Activated T-cell treated with anti-CD3 and anti-CD28 coated beads, Interleukin-2, amount 50 U/mL, for 24 hours (primary cell): ENCODE measurements around the gene KRT39.
"Not testable (repeated sequence)": the region's sequence is repeated elsewhere in the genome, so short reads cannot be mapped to it uniquely, and the experiment has no call there.

Source experiments
- DNase-seq: peaks from one replicate; pipeline ENCODE4 v3.0.0-alpha.2; 2020
- H3K27ac Mint-ChIP-seq: 2 replicates; pipeline ENCODE4 v1.8.0; 2020; ENCODE audit warnings: mild to moderate bottlenecking, mixed read lengths
- H3K27me3 Mint-ChIP-seq: 2 replicates; pipeline ENCODE4 v1.8.0; 2020; ENCODE audit warnings: mixed read lengths
- H3K36me3 Mint-ChIP-seq: 2 replicates; pipeline ENCODE4 v1.8.0; 2020; ENCODE audit warnings: low read depth, mixed read lengths
- H3K4me1 Mint-ChIP-seq: 2 replicates; pipeline ENCODE4 v1.8.0; 2020; ENCODE audit warnings: low read depth, mixed read lengths
- H3K4me3 Mint-ChIP-seq: 2 replicates; pipeline ENCODE4 v1.8.0; 2020; ENCODE audit warnings: mild to moderate bottlenecking, moderate library complexity, mixed read lengths
- H3K9me3 Mint-ChIP-seq: 2 replicates; pipeline ENCODE4 v1.8.0; 2020; ENCODE audit warnings: mixed read lengths

KRT39 gene

GRCh38 chr17:40942553-40942952 is 24.2 kb downstream of the KRT39 start:
- peaks cover 40% of the 10 kb centered on the region for H3K27me3 Mint-ChIP-seq
- H3K36me3 Mint-ChIP-seq = no peaks in the 10 kb centered on the region
- H3K4me1 Mint-ChIP-seq = no peaks in the 10 kb centered on the region
- H3K27ac Mint-ChIP-seq = no peak overlapping the region
- DNase-seq = no peak
- H3K4me3 Mint-ChIP-seq = no peak overlapping the region
- no peaks in the 10 kb centered on the region for H3K9me3 Mint-ChIP-seq

- no peak overlapping the region for H3K27ac Mint-ChIP-seq
- DNase-seq = no peak
- H3K9me3 Mint-ChIP-seq = no peaks in the 10 kb centered on the region
- peaks cover 3% of the 10 kb centered on the region for H3K4me1 Mint-ChIP-seq
- H3K4me3 Mint-ChIP-seq = no peak overlapping the region
- H3K27me3 Mint-ChIP-seq = peaks cover 36% of the 10 kb centered on the region
- H3K36me3 Mint-ChIP-seq = no peaks in the 10 kb centered on the region
Measured at GRCh38 chr17:40940266-40940665, 26.5 kb downstream of the KRT39 start.

GRCh38 chr17:40938981-40939380 is 27.8 kb downstream of the KRT39 start:
- no peak for DNase-seq
- peaks cover 3% of the 10 kb centered on the region for H3K4me1 Mint-ChIP-seq
- no peaks in the 10 kb centered on the region for H3K36me3 Mint-ChIP-seq

GRCh38 chr17:40937384-40937819 is 29.3 kb downstream of the KRT39 start, which contains the start of gene KRT23:
TSS of gene KRT23 (minus strand) at chr17:40937646. CDS start at chr17:40936603, 1,043 bp downstream.
- H3K27ac Mint-ChIP-seq = no peak within 1 kb of the TSS
- H3K4me3 Mint-ChIP-seq = no peak within 1 kb of the TSS
- peaks cover 3% of the 10 kb centered on the region for H3K4me1 Mint-ChIP-seq

More at GRCh38 chr17:40938981-40939380, 27.8 kb downstream of the KRT39 start:
- Mint-ChIP-seq H3K27me3 (peaks cover 31% of the 10 kb centered on the region), H3K27ac (no peak overlapping the region), H3K9me3 (no peaks in the 10 kb centered on the region), H3K4me3 (no peak overlapping the region)

GRCh38 chr17:40936976-40937375 is 29.8 kb downstream of the KRT39 start:
- no peak overlapping the region for H3K27ac Mint-ChIP-seq
- no peaks in the 10 kb centered on the region for H3K9me3 Mint-ChIP-seq
- H3K27me3 Mint-ChIP-seq = peaks cover 40% of the 10 kb centered on the region
- H3K36me3 Mint-ChIP-seq = no peaks in the 10 kb centered on the region
- H3K4me3 Mint-ChIP-seq = no peak overlapping the region
- H3K4me1 Mint-ChIP-seq = peaks cover 3% of the 10 kb centered on the region
- no peak for DNase-seq

More at GRCh38 chr17:40937384-40937819, 29.3 kb downstream of the KRT39 start, which contains the start of gene KRT23:
- no peaks in the 10 kb centered on the region for H3K36me3 Mint-ChIP-seq
- DNase-seq = no peak
- H3K27me3 Mint-ChIP-seq = peaks cover 38% of the 10 kb centered on the region
- no peaks in the 10 kb centered on the region for H3K9me3 Mint-ChIP-seq

- no peaks in the 10 kb centered on the region for H3K9me3 Mint-ChIP-seq
- H3K27ac Mint-ChIP-seq = no peak overlapping the region
- DNase-seq = no peak
Measured at GRCh38 chr17:40936437-40936971, 30.2 kb downstream of the KRT39 start.

GRCh38 chr17:40935624-40936023 is 31.1 kb downstream of the KRT39 start:
- Mint-ChIP-seq H3K9me3 (no peaks in the 10 kb centered on the region), H3K27ac (no peak overlapping the region), H3K27me3 (peaks cover 40% of the 10 kb centered on the region), H3K4me3 (no peak overlapping the region), H3K36me3 (no peaks in the 10 kb centered on the region), H3K4me1 (peaks cover 3% of the 10 kb centered on the region)
- DNase-seq = no peak

More at GRCh38 chr17:40936437-40936971, 30.2 kb downstream of the KRT39 start:
- H3K4me1 Mint-ChIP-seq = peaks cover 3% of the 10 kb centered on the region
- H3K27me3 Mint-ChIP-seq = peaks cover 40% of the 10 kb centered on the region
- H3K4me3 Mint-ChIP-seq = no peak overlapping the region
- no peaks in the 10 kb centered on the region for H3K36me3 Mint-ChIP-seq

- Mint-ChIP-seq H3K27me3 (peaks cover 48% of the 10 kb centered on the region), H3K4me1 (peaks cover 3% of the 10 kb centered on the region), H3K27ac (no peak overlapping the region), H3K36me3 (no peaks in the 10 kb centered on the region), H3K9me3 (no peaks in the 10 kb centered on the region), H3K4me3 (no peak overlapping the region)
- no peak for DNase-seq
Measured at GRCh38 chr17:40932608-40933007, 34.1 kb downstream of the KRT39 start.

GRCh38 chr17:40931311-40931710 is 35.4 kb downstream of the KRT39 start:
- Mint-ChIP-seq H3K9me3 (no peaks in the 10 kb centered on the region), H3K27ac (no peak overlapping the region), H3K4me3 (no peak overlapping the region), H3K4me1 (no peaks in the 10 kb centered on the region), H3K36me3 (no peaks in the 10 kb centered on the region), H3K27me3 (peaks cover 54% of the 10 kb centered on the region)
- DNase-seq = no peak

- Mint-ChIP-seq H3K36me3 (no peaks in the 10 kb centered on the region), H3K4me1 (peaks cover 1% of the 10 kb centered on the region), H3K9me3 (no peaks in the 10 kb centered on the region), H3K4me3 (no peak overlapping the region), H3K27ac (no peak overlapping the region), H3K27me3 (peaks cover 33% of the 10 kb centered on the region)
- no peak for DNase-seq
Measured at GRCh38 chr17:40926341-40926740, 40.4 kb downstream of the KRT39 start.

- no peaks in the 10 kb centered on the region for H3K36me3 Mint-ChIP-seq
- H3K4me1 Mint-ChIP-seq = peaks cover 7% of the 10 kb centered on the region
- no peak for DNase-seq
- peaks cover 22% of the 10 kb centered on the region for H3K27me3 Mint-ChIP-seq
- H3K9me3 Mint-ChIP-seq = no peaks in the 10 kb centered on the region
- no peak overlapping the region for H3K4me3 Mint-ChIP-seq
- H3K27ac Mint-ChIP-seq = no peak overlapping the region
Measured at GRCh38 chr17:40922239-40922638, 44.5 kb downstream of the KRT39 start.

GRCh38 chr17:40921026-40921425 is 45.7 kb downstream of the KRT39 start:
- Mint-ChIP-seq H3K4me1 (peaks cover 7% of the 10 kb centered on the region), H3K9me3 (no peaks in the 10 kb centered on the region), H3K36me3 (no peaks in the 10 kb centered on the region), H3K27ac (no peak overlapping the region), H3K4me3 (no peak overlapping the region), H3K27me3 (peaks cover 9% of the 10 kb centered on the region)
- DNase-seq = no peak

GRCh38 chr17:40917116-40917515 is 49.6 kb downstream of the KRT39 start:
- not testable (repeated sequence) for H3K27ac Mint-ChIP-seq, DNase-seq, H3K4me3 Mint-ChIP-seq, H3K36me3 Mint-ChIP-seq, H3K27me3 Mint-ChIP-seq, H3K9me3 Mint-ChIP-seq
- peaks cover 11% of the 10 kb centered on the region for H3K4me1 Mint-ChIP-seq

GRCh38 chr17:40916366-40916765 is 50.4 kb downstream of the KRT39 start:
- Mint-ChIP-seq H3K9me3 (no peaks in the 10 kb centered on the region), H3K36me3 (no peaks in the 10 kb centered on the region), H3K4me3 (no peak overlapping the region), H3K27ac (no peak overlapping the region), H3K27me3 (peaks cover 8% of the 10 kb centered on the region), H3K4me1 (peaks cover 10% of the 10 kb centered on the region)
- DNase-seq = no peak

GRCh38 chr17:40915721-40916256 is 51.0 kb downstream of the KRT39 start:
- Mint-ChIP-seq H3K27me3 (peaks cover 12% of the 10 kb centered on the region), H3K4me3 (no peak overlapping the region), H3K4me1 (peaks cover 4% of the 10 kb centered on the region), H3K9me3 (no peaks in the 10 kb centered on the region), H3K36me3 (no peaks in the 10 kb centered on the region), H3K27ac (no peak overlapping the region)
- no peak for DNase-seq
